Activated CD8-positive, alpha-beta memory T cell treated with anti-CD3 and anti-CD28 coated beads, Interleukin-2, amount 10 ng/mL, durations not matched to agents 7 days and 5 days (primary cell): Measurements from ENCODE around the gene UNC13C. TPM values are rescaled to one million over a fixed set of nuclear protein-coding genes. Genes with fewer than 3 reads are reported as not detected.

Experiments
- ATAC-seq: fragments of 150-1000 bp; cut with Tn5 transposase; one replicate; pipeline ENCODE4 v1.10.0; 2021; ENCODE audit warnings: moderate library complexity
- CTCF ChIA-PET: fragments of 350-600 bp; sonication (Branson Sonifier 250); formaldehyde crosslinking; loops from one replicate; lab custom pipeline; 2021; ENCODE audit warnings: antibody characterized with exemption; lab: Charles Lee
- DNase-seq: peaks from one replicate; pipeline ENCODE4 v3.0.0-alpha.2; 2020
- H3K27ac Mint-ChIP-seq: one replicate; pipeline ENCODE4 v1.8.0; 2021; ENCODE audit warnings: mild to moderate bottlenecking, mixed read lengths
- H3K27me3 Mint-ChIP-seq: one replicate; pipeline ENCODE4 v1.8.0; 2021; ENCODE audit warnings: mixed read lengths
- H3K36me3 Mint-ChIP-seq: one replicate; pipeline ENCODE4 v1.8.0; 2021; ENCODE audit warnings: mild to moderate bottlenecking, mixed read lengths
- H3K4me1 Mint-ChIP-seq: one replicate; pipeline ENCODE4 v1.8.0; 2021; ENCODE audit warnings: mixed read lengths
- H3K4me3 Mint-ChIP-seq: one replicate; pipeline ENCODE4 v1.8.0; 2021; ENCODE audit warnings: mild to moderate bottlenecking, moderate library complexity, mixed read lengths
- H3K9me3 Mint-ChIP-seq: one replicate; pipeline ENCODE4 v1.8.0; 2022; ENCODE audit warnings: low read depth, mixed read lengths
- total RNA-seq, 2 experiments: library from RNA; stranded (reverse); gene quantifications; one replicate each; pipeline ENCODE4 v1.2.3, GENCODE V29; 2021

Gene UNC13C
- total RNA-seq, 2 experiments from 2014 or later: not detected

DNA sequence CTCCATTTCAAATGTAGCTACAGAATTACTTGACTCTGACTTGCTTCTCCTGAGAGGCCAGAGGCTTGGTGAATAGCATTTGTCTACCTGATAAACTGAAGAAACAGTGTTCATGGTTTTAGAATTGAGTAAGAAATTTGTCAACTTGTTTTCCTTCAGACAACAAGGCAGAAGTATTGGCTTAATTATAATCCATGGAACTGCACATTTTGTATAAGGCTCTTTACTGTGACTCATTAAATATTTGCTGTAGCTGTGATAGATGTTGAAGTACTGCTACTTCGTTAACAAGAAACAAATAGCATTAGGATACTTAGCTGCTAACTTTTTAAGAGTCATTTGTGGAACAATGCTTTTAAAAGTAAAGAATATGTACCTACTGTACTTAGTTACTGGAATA is 4.6 kb downstream of the UNC13C start:
- H3K36me3 Mint-ChIP-seq: no peaks in the 10 kb centered on the region
- peaks cover 20% of the 10 kb centered on the region for H3K27me3 Mint-ChIP-seq
- H3K4me3 Mint-ChIP-seq: no peak overlapping the region
- DNase-seq (no peak), ATAC-seq (no peak)
- H3K4me1 Mint-ChIP-seq: no peaks in the 10 kb centered on the region
- H3K9me3 Mint-ChIP-seq: no peaks in the 10 kb centered on the region
- H3K27ac Mint-ChIP-seq: no peak overlapping the region
- CTCF ChIA-PET: no interaction called here

DNA sequence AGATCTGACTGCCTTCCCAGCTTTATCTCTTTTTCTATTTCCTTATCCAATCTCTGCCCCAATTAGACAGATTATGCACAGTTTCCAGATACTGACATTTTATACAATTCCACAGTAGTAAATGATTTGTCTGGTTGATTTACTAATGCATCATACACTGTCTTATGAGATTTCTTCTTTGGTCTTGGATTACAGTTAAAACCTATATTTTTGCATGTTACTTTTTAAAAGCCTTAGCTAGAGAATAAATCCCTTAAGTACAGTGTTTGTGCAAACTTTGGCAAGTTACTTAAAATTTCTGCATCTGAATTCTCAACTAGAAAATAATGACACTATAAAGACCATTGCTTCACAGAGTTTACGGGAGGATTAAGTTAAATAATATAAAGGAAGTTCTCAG is 6.0 kb downstream of the UNC13C start:
- DNase-seq (no peak), ATAC-seq (no peak)
- Mint-ChIP-seq H3K4me1 (no peaks in the 10 kb centered on the region), H3K27me3 (peaks cover 7% of the 10 kb centered on the region), H3K27ac (no peak overlapping the region), H3K36me3 (no peaks in the 10 kb centered on the region), H3K9me3 (no peaks in the 10 kb centered on the region), H3K4me3 (no peak overlapping the region)
- CTCF ChIA-PET: no interaction called here

DNA sequence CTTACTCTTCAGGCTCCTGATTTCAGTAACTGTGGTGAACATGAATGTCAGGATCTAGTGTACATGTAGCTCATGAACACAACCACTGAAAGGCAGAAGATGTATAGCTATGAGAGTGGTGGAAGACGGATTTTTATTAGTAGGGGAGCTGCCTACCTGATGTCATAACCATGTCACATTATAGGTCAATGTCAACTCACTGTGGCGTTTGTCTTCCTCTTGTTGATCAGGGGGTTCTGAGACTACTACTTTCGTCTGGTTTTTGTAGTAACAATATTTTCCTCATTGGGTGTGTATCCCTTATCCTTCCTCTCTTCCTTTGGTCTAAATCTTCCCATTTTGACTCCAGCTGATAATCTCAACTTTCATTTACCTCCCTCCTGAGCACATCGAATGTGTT is 7.3 kb downstream of the UNC13C start:
- Mint-ChIP-seq H3K27ac (no peak overlapping the region), H3K4me3 (no peak overlapping the region), H3K36me3 (no peaks in the 10 kb centered on the region), H3K4me1 (no peaks in the 10 kb centered on the region), H3K9me3 (no peaks in the 10 kb centered on the region), H3K27me3 (peaks cover 2% of the 10 kb centered on the region)
- CTCF ChIA-PET: no interaction called here
- ATAC-seq (no peak), DNase-seq (no peak)

DNA sequence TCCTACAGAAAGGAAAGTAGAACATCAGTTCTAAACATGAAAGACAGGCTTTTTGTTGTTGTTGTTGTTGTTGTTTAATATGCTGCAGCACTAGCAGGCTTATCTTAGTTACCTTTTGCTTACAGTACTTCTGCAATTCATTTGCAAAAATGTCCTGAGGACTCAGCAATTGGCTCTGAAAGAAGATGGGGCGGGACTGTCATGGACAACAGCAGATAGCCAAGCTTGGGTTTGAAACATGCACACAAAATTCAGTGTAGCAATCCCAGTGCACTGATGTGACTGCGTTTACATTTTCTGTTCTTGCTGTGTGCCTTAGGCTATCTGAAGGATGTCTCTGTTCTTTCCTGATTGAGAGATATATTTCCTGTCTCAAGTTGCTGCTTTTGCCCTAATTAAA is 9.2 kb downstream of the UNC13C start:
- Mint-ChIP-seq H3K9me3 (no peaks in the 10 kb centered on the region), H3K27me3 (no peaks in the 10 kb centered on the region), H3K4me3 (no peak overlapping the region), H3K4me1 (no peaks in the 10 kb centered on the region), H3K36me3 (no peaks in the 10 kb centered on the region), H3K27ac (no peak overlapping the region)
- CTCF ChIA-PET: no interaction called here
- no peak for ATAC-seq
- no peak for DNase-seq

DNA sequence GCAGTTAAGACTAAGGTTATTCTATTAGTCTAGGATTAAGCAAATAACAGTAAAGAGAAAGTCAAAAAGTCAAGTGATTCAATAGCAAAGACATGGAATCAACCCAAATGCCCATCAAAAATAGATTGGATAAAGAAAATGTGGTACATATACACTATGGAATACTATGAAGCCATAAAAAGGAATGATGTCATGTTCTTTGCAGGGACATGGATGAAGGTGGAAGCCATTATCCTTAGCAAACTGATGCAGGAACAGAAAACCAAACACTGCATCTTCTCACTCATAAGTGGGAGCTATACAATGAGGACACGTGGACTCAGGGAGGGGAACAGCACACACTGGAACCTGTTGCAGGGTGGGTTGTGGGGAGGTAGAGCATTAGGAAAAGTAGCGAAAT is 29.0 kb downstream of the UNC13C start:
- ATAC-seq (no peak), DNase-seq (no peak)
- CTCF ChIA-PET: no interaction called here
- Mint-ChIP-seq H3K27me3 (no peaks in the 10 kb centered on the region), H3K36me3 (no peaks in the 10 kb centered on the region), H3K27ac (no peak overlapping the region), H3K9me3 (no peaks in the 10 kb centered on the region), H3K4me1 (no peaks in the 10 kb centered on the region), H3K4me3 (no peak overlapping the region)

DNA sequence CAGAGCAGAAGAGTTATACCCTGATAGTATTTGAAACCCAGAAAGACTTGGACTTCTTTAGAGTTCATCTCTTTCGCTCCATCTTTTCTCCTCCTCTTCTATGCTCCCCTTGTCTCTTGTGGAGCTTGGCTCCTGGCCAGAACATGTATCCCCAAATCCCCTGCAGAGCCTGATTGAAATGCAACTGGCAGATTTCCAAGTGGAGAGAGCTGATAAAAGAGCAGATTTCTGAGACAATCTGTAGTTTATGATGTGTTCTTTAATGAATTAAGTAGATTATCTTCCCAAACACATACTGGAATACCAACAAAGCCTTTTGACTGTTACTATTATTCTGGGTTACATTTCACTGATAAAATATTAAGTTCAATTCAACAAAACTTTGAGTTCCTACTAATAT is 33.4 kb downstream of the UNC13C start:
- ATAC-seq: no peak
- Mint-ChIP-seq H3K36me3 (no peaks in the 10 kb centered on the region), H3K27me3 (no peaks in the 10 kb centered on the region), H3K4me3 (no peak overlapping the region), H3K27ac (no peak overlapping the region), H3K9me3 (peaks cover 4% of the 10 kb centered on the region), H3K4me1 (no peaks in the 10 kb centered on the region)
- CTCF ChIA-PET: no interaction called here
- DNase-seq: no peak

DNA sequence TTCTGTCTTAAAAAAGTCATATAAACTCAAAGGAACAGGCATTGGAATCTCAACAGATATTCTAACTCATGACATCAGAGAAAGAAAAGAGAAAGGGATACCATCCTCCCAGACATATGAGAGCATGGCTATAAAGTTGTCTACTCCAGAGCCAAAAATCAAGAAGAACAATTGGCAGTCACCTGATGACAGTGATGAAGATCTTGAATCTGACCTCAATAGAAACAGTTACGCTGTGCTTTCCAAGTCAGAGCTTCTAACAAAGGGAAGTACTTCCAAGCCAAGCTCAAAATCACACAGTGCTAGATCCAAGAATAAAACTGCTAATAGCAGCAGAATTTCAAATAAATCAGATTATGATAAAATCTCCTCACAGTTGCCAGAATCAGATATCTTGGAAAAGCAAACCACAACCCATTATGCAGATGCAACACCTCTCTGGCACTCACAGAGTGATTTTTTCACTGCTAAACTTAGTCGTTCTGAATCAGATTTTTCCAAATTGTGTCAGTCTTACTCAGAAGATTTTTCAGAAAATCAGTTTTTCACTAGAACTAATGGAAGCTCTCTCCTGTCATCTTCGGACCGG is 35.9 kb downstream of the UNC13C start:
- DNase-seq: no peak
- Mint-ChIP-seq H3K4me1 (no peaks in the 10 kb centered on the region), H3K4me3 (no peak overlapping the region), H3K9me3 (peaks cover 4% of the 10 kb centered on the region), H3K27ac (no peak overlapping the region), H3K36me3 (no peaks in the 10 kb centered on the region), H3K27me3 (no peaks in the 10 kb centered on the region)
- no peak for ATAC-seq
- CTCF ChIA-PET: no interaction called here

DNA sequence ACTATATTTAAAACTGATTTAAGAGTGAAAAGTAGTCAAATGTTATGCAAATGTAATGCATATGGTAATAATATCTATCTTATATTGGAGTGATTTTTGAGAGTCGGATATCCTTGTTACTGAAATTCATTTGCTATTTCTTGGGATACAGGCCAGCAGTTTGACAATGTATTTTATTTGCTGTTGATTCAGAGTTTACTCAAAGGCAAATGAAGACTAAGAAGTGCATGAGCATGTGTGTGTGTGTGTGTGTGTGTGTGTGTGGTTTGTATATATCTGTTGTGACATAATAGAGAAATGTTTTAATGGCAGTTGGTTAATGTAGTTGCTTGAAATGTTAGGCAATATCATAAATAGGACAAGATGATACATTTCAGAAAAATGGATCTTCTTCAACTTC is 39.0 kb downstream of the UNC13C start:
- no peaks in the 10 kb centered on the region for H3K4me1 Mint-ChIP-seq
- peaks cover 9% of the 10 kb centered on the region for H3K9me3 Mint-ChIP-seq
- DNase-seq (no peak), ATAC-seq (no peak)
- no peaks in the 10 kb centered on the region for H3K36me3 Mint-ChIP-seq
- no peak overlapping the region for H3K27ac Mint-ChIP-seq
- H3K4me3 Mint-ChIP-seq: no peak overlapping the region
- H3K27me3 Mint-ChIP-seq: no peaks in the 10 kb centered on the region
- CTCF ChIA-PET: no interaction called here

DNA sequence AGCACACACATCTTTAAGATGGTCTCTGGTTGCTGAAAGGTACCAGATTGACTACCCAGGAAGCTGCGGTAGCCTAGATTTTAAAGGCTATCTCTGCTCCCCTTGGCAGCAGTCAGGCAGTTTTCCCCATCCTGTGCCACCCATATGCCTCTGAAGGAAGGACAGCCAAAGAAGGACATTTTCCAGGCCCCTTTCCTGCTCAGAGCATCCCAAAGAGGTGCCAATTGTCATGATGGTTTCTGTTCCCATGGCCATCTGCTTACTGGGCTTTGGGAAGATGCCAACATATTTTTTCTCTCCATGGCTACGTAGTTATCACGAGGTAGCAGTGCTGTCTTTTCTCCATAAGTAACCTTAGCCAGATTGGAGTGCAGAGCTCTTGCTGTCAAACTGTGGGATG is 39.7 kb downstream of the UNC13C start:
- no peaks in the 10 kb centered on the region for H3K36me3 Mint-ChIP-seq
- peaks cover 12% of the 10 kb centered on the region for H3K9me3 Mint-ChIP-seq
- no peak overlapping the region for H3K27ac Mint-ChIP-seq
- CTCF ChIA-PET: no interaction called here
- no peaks in the 10 kb centered on the region for H3K4me1 Mint-ChIP-seq
- no peak overlapping the region for H3K4me3 Mint-ChIP-seq
- ATAC-seq (no peak), DNase-seq (no peak)
- no peaks in the 10 kb centered on the region for H3K27me3 Mint-ChIP-seq

DNA sequence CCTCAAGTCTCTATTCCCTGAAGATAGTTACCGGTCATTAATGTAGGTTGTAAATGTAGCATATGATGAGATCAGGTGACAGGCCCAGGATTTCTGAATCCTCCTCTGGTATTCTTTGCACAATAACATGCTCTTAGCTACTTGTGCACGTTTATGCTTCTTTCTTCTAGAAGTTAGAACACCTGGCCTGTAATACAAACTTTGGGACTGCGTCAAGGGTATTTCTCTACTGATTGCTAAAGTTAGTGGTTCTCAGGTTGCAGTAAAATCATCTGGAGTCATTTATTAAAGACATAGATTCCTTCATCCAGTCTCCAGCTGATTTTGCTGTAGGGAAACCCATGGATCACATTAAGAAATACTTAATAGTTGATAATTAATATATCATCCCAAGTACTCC is 48.0 kb downstream of the UNC13C start:
- H3K36me3 Mint-ChIP-seq: no peaks in the 10 kb centered on the region
- H3K4me1 Mint-ChIP-seq: no peaks in the 10 kb centered on the region
- no peak overlapping the region for H3K27ac Mint-ChIP-seq

DNA sequence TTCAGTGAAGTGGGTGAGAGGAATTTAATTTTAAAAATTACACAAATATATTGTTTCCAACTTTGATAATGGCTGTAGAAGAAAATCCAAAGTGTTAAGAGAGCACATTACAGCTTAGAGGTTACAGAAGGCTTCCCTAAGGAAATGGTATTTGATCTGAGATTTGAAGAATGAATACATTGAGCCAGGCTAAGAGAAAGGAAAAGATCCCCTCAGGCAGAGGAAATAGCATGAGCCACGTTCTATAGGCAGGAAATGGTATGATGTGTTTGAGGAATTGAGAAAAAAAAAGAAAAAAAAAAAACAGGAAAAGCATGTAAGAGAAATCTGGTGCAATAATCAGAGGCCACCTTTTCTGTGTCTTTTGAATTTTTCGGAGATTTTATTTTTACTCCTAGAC is 48.6 kb downstream of the UNC13C start:
- Mint-ChIP-seq H3K27ac (no peak overlapping the region), H3K36me3 (no peaks in the 10 kb centered on the region), H3K4me3 (no peak overlapping the region), H3K9me3 (peaks cover 3% of the 10 kb centered on the region), H3K27me3 (no peaks in the 10 kb centered on the region), H3K4me1 (no peaks in the 10 kb centered on the region)
- CTCF ChIA-PET: no interaction called here
- no peak for ATAC-seq
- DNase-seq: no peak

More for the DNA sequence above, 48.0 kb downstream of the UNC13C start:
- peaks cover 6% of the 10 kb centered on the region for H3K9me3 Mint-ChIP-seq
- H3K27me3 Mint-ChIP-seq: no peaks in the 10 kb centered on the region
- no peak for DNase-seq
- CTCF ChIA-PET: no interaction called here
- H3K4me3 Mint-ChIP-seq: no peak overlapping the region
- ATAC-seq: no peak

DNA sequence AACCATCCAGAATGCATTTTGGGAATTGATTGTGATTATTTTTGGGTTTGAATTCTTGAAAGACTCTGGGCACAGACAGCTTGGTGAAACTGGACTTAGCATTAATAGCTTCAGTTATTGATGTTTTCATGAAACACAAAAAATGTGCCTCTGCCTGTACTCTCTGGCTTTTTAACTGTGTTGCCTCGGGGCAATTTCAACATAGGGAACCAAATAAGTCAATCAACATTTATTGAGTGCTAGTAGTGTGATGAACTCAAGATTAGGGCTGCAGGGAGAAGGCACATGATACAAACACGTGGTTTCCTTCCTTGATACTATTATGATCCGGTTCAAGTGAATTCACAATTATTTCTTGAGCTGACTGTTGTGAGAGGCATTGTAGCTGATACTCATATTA is 50.8 kb downstream of the UNC13C start:
- CTCF ChIA-PET: no interaction called here
- ATAC-seq (no peak), DNase-seq (no peak)
- no peak overlapping the region for H3K27ac Mint-ChIP-seq
- H3K4me1 Mint-ChIP-seq: no peaks in the 10 kb centered on the region
- no peaks in the 10 kb centered on the region for H3K27me3 Mint-ChIP-seq
- H3K9me3 Mint-ChIP-seq: no peaks in the 10 kb centered on the region
- H3K36me3 Mint-ChIP-seq: no peaks in the 10 kb centered on the region
- no peak overlapping the region for H3K4me3 Mint-ChIP-seq

DNA sequence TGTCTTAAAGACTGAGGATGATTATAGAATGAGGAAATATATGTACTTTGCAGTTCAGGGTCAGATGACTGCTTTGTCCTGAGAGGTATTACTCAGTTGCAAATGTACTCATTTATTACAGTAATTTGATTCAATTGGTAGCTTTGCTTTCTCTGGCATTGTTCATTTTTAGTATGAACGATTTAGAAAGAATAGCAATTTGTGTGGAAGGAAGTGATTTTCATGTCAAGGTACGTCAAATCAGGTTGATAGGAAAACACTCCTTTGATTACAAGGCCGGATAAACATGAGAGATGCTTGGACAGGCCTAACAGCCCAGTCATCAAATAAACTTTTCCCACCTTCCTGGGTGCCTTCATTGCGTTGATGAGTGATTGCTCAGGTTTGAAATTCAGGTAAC is 53.8 kb downstream of the UNC13C start:
- Mint-ChIP-seq H3K4me3 (no peak overlapping the region), H3K27ac (no peak overlapping the region), H3K4me1 (no peaks in the 10 kb centered on the region), H3K36me3 (no peaks in the 10 kb centered on the region), H3K9me3 (no peaks in the 10 kb centered on the region), H3K27me3 (no peaks in the 10 kb centered on the region)
- DNase-seq (no peak), ATAC-seq (no peak)
- CTCF ChIA-PET: no interaction called here

DNA sequence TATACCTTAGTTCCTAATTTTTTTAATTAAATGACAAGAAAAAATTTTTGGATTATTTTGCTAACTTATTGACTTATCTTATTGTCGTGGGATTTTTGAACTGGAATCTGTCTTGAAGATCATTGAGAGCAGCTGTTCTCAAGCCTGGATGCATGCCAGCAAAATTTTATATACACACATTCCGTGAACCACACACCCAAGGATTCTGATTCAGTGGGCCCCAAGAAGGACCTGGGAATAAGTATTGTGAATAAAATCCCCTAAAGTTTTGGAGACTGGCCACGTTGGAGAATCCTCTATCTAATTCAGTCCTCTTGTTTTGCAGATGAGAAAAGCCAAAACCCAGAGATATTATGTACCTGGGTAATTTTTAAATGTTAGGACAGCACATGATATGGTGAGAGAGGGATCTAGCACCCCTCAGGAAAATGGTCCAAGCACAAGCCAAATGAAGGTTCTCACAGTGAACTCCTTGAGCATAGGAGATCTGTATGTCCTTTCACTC is 55.2 kb downstream of the UNC13C start:
- ATAC-seq (no peak), DNase-seq (no peak)
- CTCF ChIA-PET: no interaction called here
- no peaks in the 10 kb centered on the region for H3K9me3 Mint-ChIP-seq
- H3K27ac Mint-ChIP-seq: no peak overlapping the region
- H3K36me3 Mint-ChIP-seq: no peaks in the 10 kb centered on the region
- H3K4me3 Mint-ChIP-seq: no peak overlapping the region
- no peaks in the 10 kb centered on the region for H3K4me1 Mint-ChIP-seq
- no peaks in the 10 kb centered on the region for H3K27me3 Mint-ChIP-seq
